GM12878 (cell line): Measurements from ENCODE around the gene CDK5R1. TPM values are rescaled to one million over a fixed set of nuclear protein-coding genes. Genes with fewer than 3 reads are reported as not detected.
A peak's percentile ranks its signal among the peaks of the same experiment; 100 is the strongest.

Experiments used
- ATF2 ChIP-seq: IDR thresholded peaks from 2 replicates; pipeline ENCODE4 v1.6.1; 2012; ENCODE audit warnings: low read length, inconsistent platforms
- BCL3 ChIP-seq: IDR thresholded peaks from 2 replicates; pipeline ENCODE4 v1.6.1; 2011; ENCODE audit warnings: borderline replicate concordance, low read depth, mild to moderate bottlenecking, moderate library complexity, low read length; ENCODE audit not compliant: insufficient read depth, poor library complexity, severe bottlenecking
- BHLHE40 ChIP-seq, 2 experiments: fragments of 450-650 bp in 1 of 2; IDR thresholded peaks; 2 replicates each; pipeline ENCODE4 v1.6.1; 2011 to 2017; ENCODE audit warnings: low read depth in 2 of 2, borderline replicate concordance in 1 of 2, improper control_type of control experiment in 1 of 2, low read length in 1 of 2, mild to moderate bottlenecking in 1 of 2
- BMI1 ChIP-seq: fragments of 450-650 bp; IDR thresholded peaks from 2 replicates; pipeline ENCODE4 v1.6.1; 2016; ENCODE audit warnings: mild to moderate bottlenecking, moderate library complexity, borderline replicate concordance
- CREM ChIP-seq: IDR thresholded peaks from 2 replicates; pipeline ENCODE4 v1.6.1; 2014; ENCODE audit warnings: antibody characterized with exemption, low read depth
- FOXM1 ChIP-seq: IDR thresholded peaks from 2 replicates; pipeline ENCODE4 v1.6.1; 2012; ENCODE audit warnings: low read depth, mild to moderate bottlenecking, inconsistent platforms, low read length, moderate library complexity
- HDAC2 ChIP-seq: fragments of 200-600 bp; sonication (generic); IDR thresholded peaks from 2 replicates; pipeline ENCODE4 v1.6.1; 2017
- HDGF ChIP-seq: fragments of 450-650 bp; IDR thresholded peaks from 2 replicates; pipeline ENCODE4 v1.6.1; 2016; ENCODE audit warnings: antibody characterized with exemption
- IRF3 ChIP-seq: fragments of 450-650 bp; IDR thresholded peaks from 2 replicates; pipeline ENCODE4 v1.6.1; 2014; ENCODE audit warnings: mild to moderate bottlenecking
- JUND ChIP-seq: IDR thresholded peaks from 2 replicates; pipeline ENCODE4 v1.6.1; 2012; ENCODE audit warnings: low read depth, mild to moderate bottlenecking, low read length, improper control_type of control experiment, moderate library complexity
- MEF2A ChIP-seq: IDR thresholded peaks from 2 replicates; pipeline ENCODE4 v1.6.1; 2011; ENCODE audit warnings: low read depth, mild to moderate bottlenecking, low read length, moderate library complexity; ENCODE audit not compliant: insufficient read depth
- MYC ChIP-seq: IDR thresholded peaks from 2 replicates; pipeline ENCODE4 v1.6.1; 2011; ENCODE audit warnings: mild to moderate bottlenecking, low read length, moderate library complexity, inconsistent platforms; ENCODE audit not compliant: insufficient read depth, insufficient replicate concordance, insufficient read length, severe bottlenecking
- NKRF ChIP-seq: fragments of 450-650 bp; conservative IDR thresholded peaks from 2 replicates; pipeline ENCODE4 v1.6.1; 2017; ENCODE audit warnings: mild to moderate bottlenecking, moderate library complexity
- NR2C2 ChIP-seq: IDR thresholded peaks from 2 replicates; pipeline ENCODE4 v1.6.1; 2011; ENCODE audit warnings: borderline replicate concordance, low read depth; ENCODE audit not compliant: control insufficient read depth, insufficient read length
- SKIL ChIP-seq: fragments of 450-650 bp; IDR thresholded peaks from 2 replicates; pipeline ENCODE4 v1.6.1; 2017; ENCODE audit warnings: mild to moderate bottlenecking, low read depth, inconsistent platforms; ENCODE audit not compliant: poor library complexity, severe bottlenecking
- SRF ChIP-seq, 2 experiments: IDR thresholded peaks; 2 replicates each; pipeline ENCODE4 v1.6.1; 2011; ENCODE audit warnings: low read depth in 2 of 2, low read length in 2 of 2, mild to moderate bottlenecking in 1 of 2, moderate library complexity in 1 of 2
- TCF12 ChIP-seq: IDR thresholded peaks from 2 replicates; pipeline ENCODE4 v1.6.1; 2011; ENCODE audit warnings: low read depth, mild to moderate bottlenecking, low read length
- USF2 ChIP-seq: IDR thresholded peaks from 2 replicates; pipeline ENCODE4 v1.6.1; 2011; ENCODE audit warnings: low read depth, low read length, improper control_type of control experiment, borderline replicate concordance
- ZNF207 ChIP-seq: fragments of 450-650 bp; IDR thresholded peaks from 2 replicates; pipeline ENCODE4 v1.6.1; 2014; ENCODE audit warnings: antibody characterized with exemption, mild to moderate bottlenecking, borderline replicate concordance
- polyA plus RNA-seq, 11 experiments: library from polyadenylated mRNA; depleted of rRNA in 4 of 11; unstranded in 6 of 11; stranded (reverse) in 5 of 11; fragments of >200 nt; fragmentation: Nextera tagmentation in 4 of 11; fragmentation: Illumina TruSeq in 1 of 11; extraction: Ambion mirVana in 4 of 11; extraction: Trizol in 1 of 11; gene quantifications; 1 replicate in 1 of 11; 2 replicates in 10 of 11; pipeline versions ENCODE4 v1.2.1 to v1.2.3, GENCODE V29; 2011 to 2016; ENCODE audit warnings: inconsistent platforms in 2 of 11, missing spikeins in 2 of 11, low read depth in 1 of 11
- total RNA-seq, 4 experiments: library from RNA; depleted of rRNA in 3 of 4; stranded (reverse); fragments of >200 nt in 3 of 4; fragmentation: Illumina TruSeq in 1 of 4; extraction: Trizol in 1 of 4; gene quantifications; 2 replicates each; pipeline versions ENCODE4 v1.2.1 to v1.2.3, GENCODE V29; 2013 to 2021

CDK5R1 gene
- total and polyA plus RNA-seq, 10 of the 15 experiments (the other 5 are each of a cell fraction or from before 2014, with no cell fraction given): 1.1 to 28.3 (median 12.2) TPM

- TF ChIP-seq MYC (no peak), BMI1 (no peak), CREM (peak; percentile 96), HDAC2 (no peak), HDGF (0 out of 2 replicates have a peak, but pooled peaks have one; percentile 30), NKRF (0 out of 2 replicates have a peak, but pooled peaks have one; percentile 48), NR2C2 (no peak), BCL3 (no peak), ATF2 (no peak), IRF3 (no peak), JUND (no peak), SRF (IDR thresholded peaks at IDR 0.05; ENCODE audit: low read depth in 2 of 2, low read length in 2 of 2) (no peak; a peak in 2 of 4 replicates), ZNF207 (peak; percentile 79), BHLHE40 (IDR thresholded peaks at IDR 0.05; ENCODE audit: borderline replicate concordance in 1 of 2, low read depth in 2 of 2, low read length in 1 of 2) (peak; percentile 28 to 66; a peak in 3 of 4 replicates), MEF2A (peak; percentile 66; the same call in 1 of the 2 replicates), USF2 (no peak), FOXM1 (no peak), SKIL (no peak), TCF12 (peak; percentile 92)
Observed at GRCh38 chr17:32444301-32445073, 42.3 kb upstream of the CDK5R1 start, which contains the start of gene PSMD11 (continued).
